Measurements from ENCODE around the gene SUCO. TPM values are rescaled to one million over a fixed set of nuclear protein-coding genes. Genes with fewer than 3 reads are reported as not detected.

SUCO gene
- total and polyA plus RNA-seq, 2 of the 13 experiments (the other 11 are each of a cell fraction or from before 2014, with no cell fraction given), result 12.6 to 25.5 TPM

DNA sequence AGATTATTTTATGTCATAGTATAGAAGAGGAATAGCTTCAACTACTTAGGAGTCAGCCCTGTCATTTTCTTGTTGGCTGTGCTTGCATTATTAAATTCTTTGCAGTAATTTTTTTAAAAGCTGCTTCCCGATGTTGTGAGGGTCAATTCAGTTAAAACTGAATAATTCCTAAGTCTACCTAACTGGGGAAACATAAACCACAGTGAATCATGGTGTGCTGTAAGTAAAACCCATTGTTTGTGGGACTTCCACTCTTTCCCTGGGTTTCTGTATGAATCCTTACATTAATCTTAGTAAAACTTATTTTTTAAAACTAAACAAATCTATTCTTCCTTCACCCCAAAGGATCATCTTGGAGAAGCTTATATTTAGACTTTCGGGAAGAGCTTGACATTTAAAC is 4.4 kb downstream of the SUCO start:
- POLR2A ChIA-PET, result no interaction called here
- H3K4me1 ChIP-seq (ENCODE audit: insufficient read depth, low read length), result peaks cover 46% of the 10 kb centered on the region
- peaks cover 11% of the 10 kb centered on the region for H4K20me1 ChIP-seq (ENCODE audit: insufficient read depth, low read length)
- CTCF ChIA-PET (ENCODE audit: low intra/inter-chr PET ratio, low total read pairs), result no interaction called here
- no peak overlapping the region for H3K4me2 ChIP-seq (ENCODE audit: low read depth, low read length)
- ATAC-seq (no peak), DNase-seq (ENCODE audit: low spot score) (no peak), FAIRE-seq (no peak)
- no peaks in the 10 kb centered on the region; a peak in 1 of 5 replicates for H3K36me3 ChIP-seq (replicated peaks in 1 of 2; ENCODE audit: control insufficient read depth in 1 of 2, insufficient read depth in 2 of 2, low read length in 2 of 2)
- 82% methylated on average over 2 of the region's 2 CpGs for WGBS (ENCODE audit: low lambda C conversion rate)
- in situ Hi-C loops (cut with HindIII; ENCODE audit: extremely low pct_ligation_motif_present, low pct_unique_long_range_greater_than_20kb) (no loop called here), intact Hi-C loops (cut with micrococcal nuclease; ENCODE audit: unreplicated experiment) (no loop called here)
- no peak overlapping the region for H3K27ac ChIP-seq (ENCODE audit: extremely low read length, insufficient read depth, low read length)
- peaks cover 91% of the 10 kb centered on the region for H3K79me2 ChIP-seq (ENCODE audit: insufficient read depth, low read length)
- no peak overlapping the region for H2AFZ ChIP-seq (ENCODE audit: low read length)
- TF ChIP-seq, protein P1, sequence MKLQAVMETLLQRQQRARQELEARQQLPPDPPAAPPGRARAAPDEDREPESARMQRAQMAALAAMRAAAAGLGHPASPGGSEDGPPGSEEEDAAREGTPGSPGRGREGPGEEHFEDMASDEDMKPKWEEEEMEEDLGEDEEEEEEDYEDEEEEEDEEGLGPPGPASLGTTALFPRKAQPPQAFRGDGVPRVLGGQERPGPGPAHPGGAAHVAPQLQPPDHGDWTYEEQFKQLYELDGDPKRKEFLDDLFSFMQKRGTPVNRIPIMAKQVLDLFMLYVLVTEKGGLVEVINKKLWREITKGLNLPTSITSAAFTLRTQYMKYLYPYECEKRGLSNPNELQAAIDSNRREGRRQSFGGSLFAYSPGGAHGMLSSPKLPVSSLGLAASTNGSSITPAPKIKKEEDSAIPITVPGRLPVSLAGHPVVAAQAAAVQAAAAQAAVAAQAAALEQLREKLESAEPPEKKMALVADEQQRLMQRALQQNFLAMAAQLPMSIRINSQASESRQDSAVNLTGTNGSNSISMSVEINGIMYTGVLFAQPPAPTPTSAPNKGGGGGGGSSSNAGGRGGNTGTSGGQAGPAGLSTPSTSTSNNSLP (IDR thresholded peaks at IDR 0.05; ENCODE audit: low read depth, low read length), result no peak
- TF ChIP-seq IKZF4 (CRISPR knock-in tag; IDR thresholded peaks at IDR 0.05; ENCODE audit: borderline replicate concordance, low read depth, not compliant biosample characterization) (no peak), ZNF33A (CRISPR knock-in tag; IDR thresholded peaks at IDR 0.05; ENCODE audit: borderline replicate concordance) (no peak), ZKSCAN5 (CRISPR knock-in tag; IDR thresholded peaks at IDR 0.05) (no peak), ZFP36L2 (CRISPR knock-in tag; IDR thresholded peaks at IDR 0.05) (no peak), ZNF891 (CRISPR knock-in tag; IDR thresholded peaks at IDR 0.05) (no peak), ZNF230 (CRISPR knock-in tag; IDR thresholded peaks at IDR 0.05) (no peak)
- no peak overlapping the region for H3K4me3 ChIP-seq (replicated peaks in 1 of 3; ENCODE audit: insufficient read depth in 1 of 3, low read depth in 2 of 3, low read length in 3 of 3)
- no peaks in the 10 kb centered on the region for H3K9me3 ChIP-seq (ENCODE audit: low read length)
- BruUV-seq (replicated peaks), result no TSS peak
- H3K9ac ChIP-seq (ENCODE audit: insufficient read depth, low read depth, low read length), result no peak overlapping the region
- no peaks in the 10 kb centered on the region; a peak in 1 of 5 replicates for H3K27me3 ChIP-seq (ENCODE audit: control insufficient read depth in 1 of 2, insufficient read depth in 2 of 2, low read length in 2 of 2)

All from HepG2 (cell line).